GM19025 (cell line): Measurements from ENCODE around the gene SLCO1A2.

Experiments used
- ATAC-seq: cut with Tn5 transposase; IDR thresholded peaks from one replicate; pipeline ENCODE4 v1.9.1; 2021; ENCODE audit warnings: mild to moderate bottlenecking, low read depth, moderate library complexity; ENCODE audit not compliant: unreplicated experiment

The SLCO1A2 gene

GRCh38 chr12:21221072-21221471 is 113.6 kb downstream of the SLCO1A2 start:
- no peak for ATAC-seq

- ATAC-seq, result no peak
These were observed 114.5 kb downstream of the SLCO1A2 start for GRCh38 chr12:21220266-21220665.

- ATAC-seq, result no peak
These were observed 115.5 kb downstream of the SLCO1A2 start for GRCh38 chr12:21219206-21219605.
